NB4 (cell line): Measurements from ENCODE around the gene CDR2.
"Not testable (repeated sequence)": the region's sequence is repeated elsewhere in the genome, so short reads cannot be mapped to it uniquely, and the experiment has no call there.

Source experiments
- DNase-seq: peaks from one replicate; pipeline ENCODE4 v3.0.0; 2010; ENCODE audit warnings: low read depth
- H3K4me3 ChIP-seq: one replicate; pipeline ENCODE4 v1.5.1; 2011; ENCODE audit warnings: mild to moderate bottlenecking, low read depth, low read length, moderate library complexity
- CTCF ChIP-seq: IDR thresholded peaks from one replicate; pipeline ENCODE4 v1.5.1; 2012; ENCODE audit warnings: low read depth, low read length
- MAX ChIP-seq: IDR thresholded peaks from 2 replicates; pipeline ENCODE4 v1.6.1; 2011; ENCODE audit warnings: low read depth, low read length
- MYC ChIP-seq: IDR thresholded peaks from 2 replicates; pipeline ENCODE4 v1.6.1; 2011; ENCODE audit warnings: low read depth, low read length
- POLR2A ChIP-seq: IDR thresholded peaks from 2 replicates; pipeline ENCODE4 v1.6.1; 2011; ENCODE audit warnings: mild to moderate bottlenecking; ENCODE audit not compliant: insufficient read length; ENCODE audit errors: extremely low read depth

The CDR2 gene

GRCh38 chr16:22356930-22357634 lies 17.3 kb downstream of the CDR2 start:
- no peak for DNase-seq
- no peak overlapping the region for H3K4me3 ChIP-seq
- TF ChIP-seq POLR2A (no peak), MYC (no peak)

- H3K4me3 ChIP-seq: no peak overlapping the region
- peak; percentile 49 for DNase-seq
- TF ChIP-seq MAX (no peak), POLR2A (no peak), CTCF (no peak), MYC (no peak)
Measured at GRCh38 chr16:22355487-22355908, 18.9 kb downstream of the CDR2 start.

- no peak for TF ChIP-seq MAX
- TF ChIP-seq MYC: no peak
- DNase-seq: no peak
- H3K4me3 ChIP-seq: no peak overlapping the region
Measured at GRCh38 chr16:22353933-22354541, 20.4 kb downstream of the CDR2 start.

- TF ChIP-seq MYC: no peak
- TF ChIP-seq MAX: peak; percentile 48
- no peak for TF ChIP-seq POLR2A
- no peak for TF ChIP-seq CTCF
- DNase-seq: peak; percentile 93
- H3K4me3 ChIP-seq: no peak overlapping the region
Measured at GRCh38 chr16:22353191-22353919, 21.1 kb downstream of the CDR2 start.

GRCh38 chr16:22352723-22353122 lies 21.7 kb downstream of the CDR2 start:
- DNase-seq: no peak
- no peak overlapping the region for H3K4me3 ChIP-seq
- TF ChIP-seq MAX: peak; percentile 32; the same call in 1 of the 2 replicates
- TF ChIP-seq CTCF: no peak

- TF ChIP-seq MYC: no peak
- H3K4me3 ChIP-seq: no peak overlapping the region
- DNase-seq: no peak
Measured at GRCh38 chr16:22352140-22352539, 22.3 kb downstream of the CDR2 start.

- H3K4me3 ChIP-seq, DNase-seq: not testable (repeated sequence)
Measured at GRCh38 chr16:22351017-22351416, 23.4 kb downstream of the CDR2 start.

GRCh38 chr16:22348291-22348690 lies 26.1 kb downstream of the CDR2 start:
- DNase-seq: no peak
- H3K4me3 ChIP-seq: no peak overlapping the region
- no peak for TF ChIP-seq CTCF
- TF ChIP-seq POLR2A: no peak
- no peak for TF ChIP-seq MAX
- TF ChIP-seq MYC: no peak
